Retina (tissue), 1 donor: ENCODE results near the gene TLR2.

Experiments used
- DNase-seq: peaks from one replicate; pipeline ENCODE4 v3.0.0-alpha.2; 2016

The TLR2 gene, protein sequence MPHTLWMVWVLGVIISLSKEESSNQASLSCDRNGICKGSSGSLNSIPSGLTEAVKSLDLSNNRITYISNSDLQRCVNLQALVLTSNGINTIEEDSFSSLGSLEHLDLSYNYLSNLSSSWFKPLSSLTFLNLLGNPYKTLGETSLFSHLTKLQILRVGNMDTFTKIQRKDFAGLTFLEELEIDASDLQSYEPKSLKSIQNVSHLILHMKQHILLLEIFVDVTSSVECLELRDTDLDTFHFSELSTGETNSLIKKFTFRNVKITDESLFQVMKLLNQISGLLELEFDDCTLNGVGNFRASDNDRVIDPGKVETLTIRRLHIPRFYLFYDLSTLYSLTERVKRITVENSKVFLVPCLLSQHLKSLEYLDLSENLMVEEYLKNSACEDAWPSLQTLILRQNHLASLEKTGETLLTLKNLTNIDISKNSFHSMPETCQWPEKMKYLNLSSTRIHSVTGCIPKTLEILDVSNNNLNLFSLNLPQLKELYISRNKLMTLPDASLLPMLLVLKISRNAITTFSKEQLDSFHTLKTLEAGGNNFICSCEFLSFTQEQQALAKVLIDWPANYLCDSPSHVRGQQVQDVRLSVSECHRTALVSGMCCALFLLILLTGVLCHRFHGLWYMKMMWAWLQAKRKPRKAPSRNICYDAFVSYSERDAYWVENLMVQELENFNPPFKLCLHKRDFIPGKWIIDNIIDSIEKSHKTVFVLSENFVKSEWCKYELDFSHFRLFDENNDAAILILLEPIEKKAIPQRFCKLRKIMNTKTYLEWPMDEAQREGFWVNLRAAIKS

DNA sequence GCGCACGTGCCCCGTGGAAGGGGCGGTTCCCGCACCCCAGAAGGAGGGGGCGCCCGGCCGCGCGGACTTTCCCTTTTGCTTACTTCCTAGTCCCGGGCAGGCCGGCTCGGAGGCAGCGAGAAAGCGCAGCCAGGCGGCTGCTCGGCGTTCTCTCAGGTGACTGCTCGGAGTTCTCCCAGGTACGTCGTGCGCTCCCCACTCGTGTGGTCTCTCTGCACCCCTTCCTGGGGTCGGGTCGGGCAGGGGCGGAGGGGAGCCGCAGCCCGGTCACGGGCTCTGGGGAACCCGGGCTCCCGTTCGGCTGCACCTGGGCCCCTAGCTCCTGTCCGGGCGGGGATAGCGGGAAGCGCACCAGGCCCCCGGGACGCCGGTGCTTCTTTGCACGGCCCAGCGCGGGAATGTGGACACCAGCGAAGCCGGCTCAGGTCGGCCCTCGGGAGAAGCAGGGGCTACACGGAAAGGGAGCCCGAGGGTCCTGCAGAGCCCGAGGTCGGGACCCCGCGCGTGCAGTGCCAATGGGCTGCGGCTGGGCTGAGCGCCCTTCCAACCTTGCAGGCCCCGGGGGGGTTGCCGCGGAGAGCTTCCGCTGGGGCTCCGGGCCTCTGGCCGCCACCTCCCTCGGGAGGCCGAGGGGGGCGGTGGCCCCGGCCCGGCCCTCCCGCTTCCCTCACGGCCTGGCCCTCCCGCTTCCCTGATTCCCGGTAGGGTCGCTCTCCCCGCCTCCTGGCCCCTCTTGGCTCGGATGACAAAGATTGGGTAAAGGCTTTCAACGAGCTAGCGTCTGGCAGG is at the start of gene TLR2:
Gene TLR2, plus strand, starts transcription at position 99 of the 789 bp plus-strand sequence. CDS start 18,628 bp downstream, outside the sequence.
- peak; percentile 69 for DNase-seq

DNA sequence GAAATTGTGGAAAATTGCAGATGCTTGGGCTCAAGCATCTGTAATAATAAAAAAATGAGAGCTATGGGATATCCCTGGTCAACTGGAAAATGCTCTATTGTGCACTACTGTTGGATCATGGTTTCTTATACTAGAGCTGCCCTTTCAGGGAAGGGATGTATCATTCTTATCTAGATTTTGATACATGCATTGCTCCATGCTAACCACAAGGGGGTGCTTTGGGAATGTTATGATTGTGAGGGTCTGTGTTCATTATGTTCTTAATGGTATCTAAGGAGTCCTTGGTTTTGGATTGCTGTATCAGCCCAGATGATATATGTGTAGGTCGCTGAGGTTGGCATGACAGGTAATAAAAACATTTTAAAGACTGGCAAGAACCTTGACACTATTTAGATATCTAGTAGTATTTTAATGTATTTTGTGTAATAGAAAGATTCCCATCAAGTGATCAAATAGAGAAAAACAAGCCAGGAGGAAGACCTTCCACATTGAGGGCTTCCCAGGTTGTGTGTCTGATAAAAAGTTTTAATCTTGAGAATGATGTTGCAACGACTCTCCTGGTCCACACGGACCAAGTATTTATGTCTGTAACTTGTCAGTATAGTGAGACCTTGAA is 49.2 kb upstream of the TLR2 start:
- peak; percentile 14 for DNase-seq

DNA sequence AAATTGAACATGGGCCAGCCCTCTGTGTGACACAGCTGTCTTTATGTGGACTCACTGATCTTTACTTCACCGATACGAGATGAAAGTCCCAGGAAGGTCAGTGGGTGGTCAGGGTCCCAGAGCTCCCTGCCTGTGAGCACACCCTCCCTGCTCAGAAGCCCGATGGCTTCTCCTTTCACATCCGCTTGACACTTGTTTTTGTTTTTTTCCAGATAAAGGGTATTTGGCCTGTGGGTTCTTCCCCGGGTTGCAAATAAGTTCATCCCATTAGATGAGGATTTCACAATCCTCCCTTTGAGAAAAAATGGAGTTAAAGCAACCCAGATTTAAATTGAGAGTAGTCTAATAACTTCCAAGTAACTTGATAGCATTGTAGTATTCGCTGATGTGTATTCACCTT is 48.2 kb upstream of the TLR2 start:
- DNase-seq: no peak

DNA sequence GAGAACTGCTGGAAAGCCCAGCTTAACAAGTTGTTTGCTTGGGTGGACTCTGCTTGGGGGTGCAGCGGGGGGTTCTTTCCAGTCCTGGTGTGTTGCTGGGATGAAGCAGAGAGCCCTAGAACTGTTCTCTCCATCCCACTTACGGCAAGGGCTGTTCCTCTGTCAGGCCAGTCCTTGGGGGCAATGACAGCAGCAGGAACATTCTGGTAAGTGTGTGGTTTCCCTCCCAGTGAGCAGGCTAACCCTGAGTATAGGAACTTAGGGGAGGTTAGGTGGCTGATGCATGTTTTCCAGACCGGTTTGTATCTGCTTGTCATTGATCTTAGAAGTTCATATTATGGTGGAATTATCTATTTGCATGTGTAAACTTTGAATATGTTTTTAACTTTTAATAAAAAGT is 46.9 kb upstream of the TLR2 start:
- DNase-seq: no peak

DNA sequence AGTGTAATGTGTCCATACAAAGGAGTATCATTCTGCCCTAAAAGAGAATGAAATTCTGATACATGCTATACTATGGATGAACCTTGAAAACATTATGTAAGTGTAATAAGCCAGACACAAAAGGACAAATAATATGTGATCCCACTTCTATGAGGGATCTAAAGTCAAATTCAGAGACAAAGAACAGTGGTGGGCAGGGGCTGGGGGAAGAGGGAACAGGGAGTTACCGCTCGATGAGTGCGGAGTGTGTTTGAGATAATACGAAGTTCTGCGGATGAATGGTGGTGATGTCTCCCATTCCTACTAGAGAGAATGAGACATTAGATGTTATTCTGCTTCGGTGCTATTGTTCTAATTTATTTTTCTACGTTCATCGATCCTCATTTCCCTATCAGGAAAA is 46.1 kb upstream of the TLR2 start:
- DNase-seq: no peak

DNA sequence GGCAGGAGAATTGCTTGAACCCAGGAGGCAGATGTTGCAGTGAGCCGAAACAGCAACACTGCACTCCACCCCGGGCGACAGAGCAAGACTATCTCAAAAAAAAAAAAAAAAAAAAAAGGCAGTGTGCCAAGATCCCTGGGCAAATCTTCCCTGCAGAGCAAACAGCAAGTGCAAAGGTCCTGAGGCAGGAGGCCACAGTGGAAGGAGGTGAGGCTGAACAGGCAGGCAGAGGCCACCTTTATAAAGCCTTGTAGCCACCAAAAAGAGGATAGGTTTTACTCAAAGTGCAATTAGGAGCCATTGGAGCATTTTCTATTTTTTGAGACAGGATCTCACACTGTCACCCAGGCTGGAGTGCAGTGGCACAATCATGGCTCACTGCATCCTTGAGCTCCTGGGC is 45.1 kb upstream of the TLR2 start:
- DNase-seq: no peak

DNA sequence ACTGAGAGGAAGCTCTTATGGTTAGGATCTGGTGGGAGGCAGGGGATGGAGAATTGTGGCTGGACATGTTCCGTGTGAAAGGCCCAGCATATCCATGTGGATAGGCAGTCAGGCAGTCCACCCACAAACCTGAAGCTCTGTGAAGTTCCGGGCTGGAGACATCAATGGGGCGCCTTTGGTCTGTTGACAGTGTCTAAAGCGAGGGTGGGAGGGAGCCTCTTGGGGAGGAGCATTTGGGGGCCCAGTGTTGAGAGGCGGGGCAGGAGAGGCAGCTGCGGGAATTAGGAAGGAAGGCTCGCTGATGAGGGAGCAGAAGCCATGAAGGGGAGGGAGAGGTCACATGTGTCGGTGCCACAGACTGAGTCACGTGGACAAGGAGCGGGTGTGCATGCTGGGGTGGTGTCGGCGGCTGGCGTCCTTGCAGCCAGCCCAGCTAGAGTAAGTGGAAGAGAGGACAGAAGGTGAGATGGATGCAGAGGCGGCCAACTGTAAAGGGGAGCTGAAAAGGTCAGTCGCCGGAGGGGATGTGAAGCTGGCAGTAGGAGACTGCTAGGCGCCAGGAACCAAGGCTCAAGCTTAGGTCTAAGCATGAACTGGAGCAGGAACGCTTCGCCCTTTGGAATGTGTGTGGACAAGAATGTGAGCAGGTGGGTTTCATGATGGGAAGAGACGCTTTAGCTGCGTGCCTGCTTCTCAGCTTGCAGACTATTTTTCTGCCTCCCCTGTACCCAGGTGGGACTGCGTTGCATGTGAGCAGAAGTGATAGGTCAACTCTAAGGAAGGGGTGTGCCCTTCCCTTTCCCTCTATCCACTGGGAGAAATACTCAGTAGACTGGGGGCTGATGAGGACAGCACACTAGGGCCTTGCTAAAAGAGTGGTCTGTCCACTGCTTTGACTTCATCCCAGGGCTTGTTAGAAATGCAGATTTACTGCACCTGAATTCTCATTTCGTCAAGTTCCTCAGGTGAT is 44.0 kb upstream of the TLR2 start:
- DNase-seq: peak; percentile 47

DNA sequence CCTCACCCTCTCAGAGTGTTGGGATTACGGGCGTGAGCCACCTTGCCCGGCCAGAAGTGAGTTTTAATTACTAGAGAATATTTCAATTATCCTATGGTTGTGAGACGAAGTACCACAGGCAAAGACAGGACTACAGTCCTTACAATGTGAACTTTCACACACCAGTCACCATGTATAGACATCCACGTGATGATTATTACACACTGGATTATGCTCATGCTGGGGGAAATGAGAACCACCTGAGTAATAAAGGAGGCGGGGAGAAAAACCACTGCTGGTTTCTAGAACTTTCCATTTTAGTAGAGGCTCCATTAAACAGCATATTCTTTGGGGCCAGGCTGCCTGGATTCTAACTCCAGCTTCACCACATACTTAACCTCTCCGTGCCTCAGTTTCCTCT is 42.5 kb upstream of the TLR2 start:
- DNase-seq: no peak

DNA sequence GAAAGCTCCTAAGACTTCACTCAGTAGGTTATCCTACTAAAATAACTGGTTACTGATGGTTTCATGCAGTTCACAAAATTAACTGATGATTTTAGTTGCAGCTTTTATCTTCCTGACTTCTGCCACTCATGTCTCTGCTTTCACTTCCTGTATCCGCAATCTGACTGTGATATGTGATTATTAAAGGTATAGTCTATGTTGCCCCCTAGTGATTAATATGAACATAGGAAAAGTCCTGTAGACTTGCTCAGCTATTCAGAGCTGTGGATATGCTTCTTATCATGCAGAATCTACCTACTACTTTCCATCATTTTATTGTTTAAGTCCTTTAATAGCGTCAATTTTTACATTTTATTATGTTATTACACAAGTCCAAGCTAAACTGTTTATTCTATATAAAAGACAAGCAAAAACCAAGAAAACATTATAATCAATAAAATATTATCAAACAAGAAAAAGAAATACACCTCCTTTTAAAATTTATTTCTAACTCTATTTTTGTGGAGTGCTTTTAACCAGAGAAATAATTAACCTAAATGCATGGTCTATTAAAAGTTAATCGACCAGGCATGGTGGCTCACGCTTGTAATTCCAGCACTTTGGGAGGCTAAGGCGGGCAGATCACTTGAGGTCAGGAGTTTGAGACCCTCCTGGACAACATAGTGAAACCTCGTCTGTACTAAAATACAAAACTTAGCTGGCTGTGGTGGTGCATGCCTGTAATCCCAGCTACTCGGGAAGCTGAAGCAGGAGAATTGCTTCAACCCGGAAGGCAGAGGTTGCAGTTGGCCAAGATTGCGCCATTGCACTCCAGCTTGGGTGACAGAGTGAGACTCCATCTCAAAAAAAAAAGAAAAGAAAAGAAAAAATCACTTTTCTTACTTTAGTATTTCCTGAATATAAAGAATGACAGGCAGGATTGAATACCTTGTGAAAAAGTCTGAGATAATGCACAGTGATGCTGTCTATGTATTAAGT is 40.4 kb upstream of the TLR2 start:
- DNase-seq: peak; percentile 20

DNA sequence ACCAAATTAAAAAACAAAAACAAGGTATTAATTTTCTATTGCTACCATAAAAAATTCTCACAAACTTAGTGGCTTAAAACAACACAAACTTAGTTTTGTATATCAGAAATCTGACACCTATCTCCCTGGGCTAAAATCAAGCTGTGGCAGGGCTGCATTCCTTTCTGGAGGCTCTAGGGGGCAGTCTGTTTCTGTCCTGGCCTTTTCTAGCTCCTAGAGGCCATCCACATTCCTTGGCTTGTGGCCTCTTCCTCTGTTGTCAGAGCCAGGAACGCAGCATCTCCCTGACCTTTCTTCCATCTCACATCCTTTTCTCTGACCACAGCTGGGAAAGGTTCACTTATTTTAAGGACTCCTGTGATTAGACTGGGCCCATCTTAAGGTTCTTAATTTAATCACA is 38.9 kb upstream of the TLR2 start:
- no peak for DNase-seq

DNA sequence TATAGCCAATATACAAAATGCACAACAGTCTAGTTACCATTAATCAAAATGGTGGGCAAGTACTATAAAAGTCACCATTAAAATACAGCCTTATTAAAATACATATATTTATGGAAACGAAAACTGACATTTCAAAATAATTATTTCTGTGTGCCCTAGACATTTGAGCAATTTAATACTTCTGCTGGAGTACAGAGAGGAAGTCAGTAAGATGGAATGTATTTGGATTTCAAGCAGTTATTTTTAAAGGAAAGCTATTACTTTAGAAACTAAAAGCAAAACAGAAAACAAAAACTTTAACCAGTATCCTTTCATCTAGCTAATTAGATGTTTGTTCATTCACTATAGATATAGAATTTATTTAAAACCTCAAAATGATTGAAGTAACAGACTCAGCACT is 37.8 kb upstream of the TLR2 start:
- DNase-seq: no peak

DNA sequence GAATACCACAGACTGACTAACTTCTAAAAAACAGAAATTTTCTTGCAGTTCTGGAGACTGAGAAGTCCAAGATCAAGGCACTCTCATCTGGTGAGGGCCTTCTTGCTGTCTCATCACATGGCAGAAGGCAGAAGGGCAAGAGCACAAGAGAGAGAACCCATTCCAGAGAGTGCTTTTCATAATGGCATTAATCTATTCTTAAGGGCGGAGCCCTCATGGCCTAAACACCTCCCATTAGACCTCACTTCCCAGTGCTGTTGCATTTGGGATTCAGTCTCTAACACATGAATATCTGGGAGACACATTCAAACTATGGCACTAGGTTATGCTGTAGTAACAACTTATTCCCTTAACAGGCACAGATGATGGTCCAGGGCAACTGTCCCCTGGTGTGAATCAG is 37.1 kb upstream of the TLR2 start:
- no peak for DNase-seq

DNA sequence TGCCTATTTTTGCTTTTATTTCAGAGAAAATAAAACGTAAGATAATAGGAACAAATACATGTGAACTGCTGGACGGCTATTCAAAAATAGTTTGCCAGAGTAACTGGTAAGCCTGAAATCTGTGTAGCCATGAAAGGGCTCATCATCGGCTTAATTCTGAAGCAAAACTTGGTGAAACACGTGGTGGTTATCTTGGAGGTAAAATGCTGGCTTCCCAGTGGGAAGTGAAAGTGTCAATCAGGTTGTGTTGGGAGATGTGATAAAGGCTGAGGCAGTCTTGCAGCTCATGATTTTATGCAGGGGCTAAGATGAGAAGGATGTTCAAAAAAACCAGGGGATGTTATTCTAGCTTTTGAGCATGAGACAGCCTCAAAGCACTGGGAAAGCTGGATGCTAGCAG is 36.1 kb upstream of the TLR2 start:
- DNase-seq: no peak

DNA sequence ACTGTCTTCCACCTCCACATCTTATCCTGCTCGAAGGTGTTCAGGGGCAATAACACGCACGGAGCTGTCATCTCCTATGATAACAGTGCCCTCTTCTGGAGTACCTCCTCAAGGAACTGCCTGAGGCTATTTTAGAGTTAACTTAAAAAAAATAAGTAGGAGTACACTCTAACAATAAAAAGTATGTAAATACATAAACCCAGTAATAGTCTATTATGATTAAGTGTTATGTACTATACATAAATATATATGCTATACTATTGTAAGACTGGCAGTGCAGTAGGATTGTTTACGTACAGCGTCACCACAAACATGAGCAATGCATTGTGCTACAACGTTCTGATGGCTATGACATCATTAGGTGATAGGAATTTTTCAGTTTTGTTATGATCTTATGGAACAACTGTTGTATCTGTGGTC is 34.5 kb upstream of the TLR2 start:
- DNase-seq: no peak

DNA sequence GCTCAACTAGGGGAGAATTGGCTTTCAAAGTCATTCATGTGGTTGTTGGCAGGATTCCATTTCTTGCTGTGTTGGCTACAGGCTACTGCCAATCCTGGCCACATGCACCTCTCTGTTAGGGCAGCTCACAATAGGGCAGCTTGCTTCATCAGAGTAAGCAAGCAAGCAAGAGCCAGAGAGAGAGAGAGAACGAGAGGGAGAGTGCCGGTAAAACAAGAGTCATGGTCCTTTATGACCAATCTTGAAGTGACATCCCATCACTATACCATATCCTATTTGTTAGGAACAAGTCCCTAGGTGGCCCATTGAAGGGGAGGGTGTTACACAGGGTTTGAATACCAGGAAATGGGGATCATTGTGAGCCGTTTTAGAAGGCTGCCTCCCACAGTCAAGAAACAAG is 33.0 kb upstream of the TLR2 start:
- DNase-seq: no peak

DNA sequence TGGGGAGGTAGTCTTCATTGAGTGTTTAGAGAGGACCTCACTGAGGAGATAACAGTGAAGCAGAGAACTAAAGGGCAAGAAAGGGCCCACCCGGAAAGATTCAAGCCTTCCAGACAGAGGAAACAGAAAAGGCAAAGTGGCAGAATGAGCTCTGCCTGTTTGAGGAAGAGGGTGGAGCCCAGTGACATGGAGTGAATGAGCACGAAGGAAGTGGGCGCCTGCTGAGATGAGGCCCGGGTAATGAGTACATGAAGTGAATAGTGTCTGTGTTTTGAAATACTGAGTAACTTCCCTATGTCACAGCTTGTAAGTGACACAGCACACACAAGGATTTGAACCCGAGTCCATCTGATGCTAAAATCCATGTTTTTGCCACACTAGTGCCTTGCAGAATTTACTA is 32.5 kb upstream of the TLR2 start:
- no peak for DNase-seq

DNA sequence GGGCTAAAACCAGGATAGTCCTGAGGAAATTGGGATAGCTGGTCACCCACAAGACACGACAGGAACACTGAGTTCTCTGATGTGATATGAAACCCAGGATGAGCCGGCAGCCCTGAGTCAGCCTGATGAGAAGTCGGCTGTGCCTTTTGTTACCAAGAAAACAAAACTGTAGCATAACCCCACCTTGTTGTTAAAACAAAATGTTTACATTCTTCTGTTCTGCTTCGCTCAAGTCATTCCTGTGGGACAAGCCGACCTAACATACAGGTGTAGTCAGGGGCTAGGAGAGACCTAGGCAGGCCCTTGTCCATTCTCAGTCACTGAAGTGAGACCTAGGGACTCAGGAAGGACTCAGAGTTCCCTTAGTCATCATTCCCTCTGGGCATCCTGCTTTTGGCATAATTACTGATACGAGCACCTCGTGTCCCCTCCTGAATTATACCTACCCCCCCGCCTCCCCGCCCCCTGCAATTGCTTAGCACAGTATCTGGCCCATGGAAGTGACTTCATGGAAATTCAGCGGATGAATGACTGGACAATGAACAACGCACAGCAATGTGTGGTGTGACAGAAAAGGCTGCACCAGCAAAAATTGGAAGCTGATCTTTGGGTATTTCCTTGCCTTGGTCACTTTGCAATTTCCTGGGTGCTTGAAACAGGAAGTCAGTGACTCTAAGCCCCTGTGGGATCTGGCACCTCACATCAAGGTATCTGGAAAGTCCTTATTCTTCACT is 31.9 kb upstream of the TLR2 start:
- no peak for DNase-seq

DNA sequence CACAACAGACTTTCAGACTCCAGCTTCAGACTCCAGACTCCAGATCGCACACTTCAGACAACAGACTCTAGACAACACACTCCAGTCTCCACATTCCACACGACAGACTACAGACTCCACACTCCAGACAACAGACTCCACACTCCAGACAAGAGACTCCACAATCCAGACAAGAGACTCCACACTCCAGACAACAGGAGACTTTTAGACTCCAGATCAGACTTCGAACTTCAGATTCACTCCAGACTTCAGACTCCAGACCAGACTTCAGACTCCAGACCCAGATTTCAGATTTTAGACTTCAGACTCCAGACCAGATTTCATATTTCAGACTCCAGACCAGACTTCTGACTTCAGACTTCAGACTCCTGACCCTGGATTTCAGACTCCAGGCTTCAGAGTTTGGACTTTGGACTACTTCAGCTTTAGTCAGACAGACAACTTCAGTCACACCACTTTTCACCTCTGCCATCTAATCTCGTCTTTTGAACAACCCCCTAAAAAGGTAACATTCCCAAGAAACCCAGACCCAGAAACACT is 29.0 kb upstream of the TLR2 start:
- no peak for DNase-seq

DNA sequence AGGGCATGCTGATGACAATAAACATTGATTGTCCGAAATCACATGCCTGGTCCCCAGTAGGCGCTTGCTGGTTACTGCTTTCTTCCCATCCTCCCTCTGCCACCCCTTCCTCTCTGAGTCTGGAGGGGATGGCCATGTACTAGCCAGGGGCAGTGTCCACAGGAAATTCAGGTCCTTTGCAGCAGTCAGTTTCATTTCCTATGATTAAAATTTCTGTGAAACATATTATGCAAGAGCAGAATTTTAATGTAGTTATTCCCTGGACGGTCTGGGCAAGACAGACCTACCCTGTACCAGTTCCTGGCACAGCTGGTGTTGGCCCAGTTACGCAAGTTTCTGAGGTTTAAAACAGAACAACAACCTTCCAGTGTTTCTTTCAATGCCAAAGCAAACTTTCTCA is 28.2 kb upstream of the TLR2 start:
- DNase-seq: no peak
